HG03439 (cell line): Measurements from ENCODE around the gene KLHL25.
"Not testable (repeated sequence)": the region's sequence is repeated elsewhere in the genome, so short reads cannot be mapped to it uniquely, and the experiment has no call there.

Experiments
- ATAC-seq: cut with Tn5 transposase; IDR thresholded peaks from one replicate; pipeline ENCODE4 v1.9.1; 2021; ENCODE audit warnings: mild to moderate bottlenecking, moderate library complexity; ENCODE audit not compliant: unreplicated experiment

The KLHL25 gene, protein sequence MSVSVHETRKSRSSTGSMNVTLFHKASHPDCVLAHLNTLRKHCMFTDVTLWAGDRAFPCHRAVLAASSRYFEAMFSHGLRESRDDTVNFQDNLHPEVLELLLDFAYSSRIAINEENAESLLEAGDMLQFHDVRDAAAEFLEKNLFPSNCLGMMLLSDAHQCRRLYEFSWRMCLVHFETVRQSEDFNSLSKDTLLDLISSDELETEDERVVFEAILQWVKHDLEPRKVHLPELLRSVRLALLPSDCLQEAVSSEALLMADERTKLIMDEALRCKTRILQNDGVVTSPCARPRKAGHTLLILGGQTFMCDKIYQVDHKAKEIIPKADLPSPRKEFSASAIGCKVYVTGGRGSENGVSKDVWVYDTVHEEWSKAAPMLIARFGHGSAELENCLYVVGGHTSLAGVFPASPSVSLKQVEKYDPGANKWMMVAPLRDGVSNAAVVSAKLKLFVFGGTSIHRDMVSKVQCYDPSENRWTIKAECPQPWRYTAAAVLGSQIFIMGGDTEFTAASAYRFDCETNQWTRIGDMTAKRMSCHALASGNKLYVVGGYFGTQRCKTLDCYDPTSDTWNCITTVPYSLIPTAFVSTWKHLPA

DNA sequence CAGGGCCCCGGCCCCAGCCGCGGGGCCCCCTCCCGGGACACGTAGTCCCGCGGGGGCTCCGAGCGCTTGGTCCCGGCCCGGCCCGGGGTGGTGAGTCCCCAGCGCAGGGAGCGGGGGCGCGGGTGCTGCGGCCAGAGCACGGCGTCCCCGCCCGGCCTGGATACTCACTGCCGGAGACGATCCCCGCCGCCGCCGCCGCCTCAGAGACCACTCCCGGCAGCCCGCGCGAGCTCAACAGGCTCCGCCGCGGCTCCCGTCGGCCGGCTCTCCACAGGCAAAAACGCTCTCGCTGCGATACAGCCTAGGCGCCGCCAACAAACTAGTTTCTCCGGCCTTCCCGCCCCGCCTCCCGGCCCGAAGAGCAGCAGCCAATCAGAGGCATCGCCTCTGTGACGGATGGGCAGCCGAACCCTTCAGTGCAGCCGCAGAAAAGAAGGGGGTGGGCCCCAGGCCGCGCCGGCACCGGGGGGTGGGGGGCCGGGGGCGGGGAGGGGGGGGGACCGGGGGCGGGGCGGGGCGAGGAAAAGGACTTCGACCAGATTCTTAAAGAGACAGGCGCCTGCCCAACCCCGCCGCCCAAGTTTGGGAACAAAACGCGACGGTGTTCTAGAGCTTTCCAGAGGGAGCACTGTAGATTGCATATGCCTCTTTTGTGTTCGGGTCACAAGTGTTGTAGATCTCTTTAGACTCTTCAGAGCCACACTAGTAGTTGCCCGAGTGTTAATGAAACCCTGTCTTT lies at the start of gene KLHL25:
Gene KLHL25, minus strand, starts transcription at position 328 of the 739 bp plus-strand sequence. CDS start 25,115 bp downstream, outside the sequence.
- ATAC-seq, result peak; percentile 99

- no peak for ATAC-seq
These were observed 46.1 kb upstream of the KLHL25 start for GRCh38 chr15:85840802-85841152.

DNA sequence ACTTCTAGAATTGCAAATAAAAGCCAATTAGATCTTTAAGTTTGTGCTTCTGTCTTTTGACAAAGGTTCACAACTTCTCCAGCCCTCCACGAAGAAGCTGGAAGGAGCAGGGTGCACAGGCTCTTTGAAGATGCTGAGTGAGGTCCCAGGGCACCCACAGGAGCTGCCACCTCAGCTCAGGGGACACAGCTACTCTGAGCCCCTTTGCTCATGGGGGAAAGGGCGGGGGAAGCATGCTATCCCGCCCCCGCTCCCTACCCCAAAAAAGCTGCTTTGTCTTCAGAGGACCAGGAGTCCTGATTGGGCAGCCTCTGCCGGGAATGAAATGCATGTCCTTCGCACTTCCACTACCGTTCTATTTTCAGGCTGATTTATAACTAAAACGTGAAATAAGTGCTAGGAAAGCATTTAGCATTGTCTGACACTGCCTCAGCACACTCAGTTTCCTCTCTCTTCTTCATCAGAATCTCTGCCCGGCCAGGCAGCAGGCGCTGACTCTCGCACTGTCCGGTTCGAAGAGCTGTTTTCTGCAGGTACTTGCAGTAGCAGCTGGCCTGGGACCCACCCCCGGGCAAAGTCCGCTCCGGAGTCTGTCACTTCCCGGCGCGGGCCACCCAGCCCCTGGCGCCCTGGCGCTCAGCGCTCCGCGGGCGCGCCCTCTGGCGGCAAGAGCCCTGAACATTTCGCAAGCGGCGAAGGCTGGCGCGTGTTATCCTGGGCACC lies 45.5 kb upstream of the KLHL25 start:
- ATAC-seq, result peak; percentile 95

DNA sequence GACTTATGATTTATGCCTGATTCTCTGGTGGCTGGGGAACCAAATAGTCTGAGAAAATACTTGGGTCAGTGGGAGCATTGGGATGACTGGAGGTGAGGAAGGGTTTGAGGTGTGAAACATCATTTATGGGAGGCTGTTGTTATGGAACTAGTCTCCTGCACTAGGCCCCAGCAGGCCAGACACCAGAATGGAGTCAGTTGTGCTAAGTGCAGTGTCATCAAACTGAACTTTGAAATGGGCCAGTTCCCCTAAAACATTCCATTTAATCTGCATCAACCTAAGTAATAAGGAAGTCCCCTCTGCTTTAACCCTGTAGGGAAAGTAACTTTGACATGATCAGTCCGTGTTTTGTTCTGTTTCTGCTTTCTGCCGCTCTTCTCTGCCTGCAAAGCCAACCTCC lies 44.9 kb upstream of the KLHL25 start:
- no peak for ATAC-seq

DNA sequence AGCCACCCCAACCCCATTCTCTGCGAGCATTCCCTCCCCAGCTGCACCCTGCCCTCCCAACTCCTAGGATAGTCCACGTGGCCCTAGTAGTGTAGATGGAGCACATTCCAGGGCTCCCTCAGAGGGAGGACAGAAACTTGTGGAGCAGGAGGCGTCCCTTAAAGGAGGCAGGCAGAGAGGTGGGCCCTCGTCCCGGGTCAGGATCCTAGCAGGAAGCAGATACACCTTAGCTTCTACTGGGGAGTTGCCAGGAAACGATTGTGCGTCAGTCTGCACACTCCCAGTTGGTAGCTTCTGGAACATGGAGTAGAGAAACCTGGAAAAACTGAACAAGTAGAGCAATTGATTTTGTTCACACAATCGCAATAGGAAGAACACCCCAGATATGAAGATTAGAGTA lies 43.9 kb upstream of the KLHL25 start:
- ATAC-seq, result no peak

- ATAC-seq, result no peak
These were observed 43.2 kb upstream of the KLHL25 start for GRCh38 chr15:85837881-85838280.

DNA sequence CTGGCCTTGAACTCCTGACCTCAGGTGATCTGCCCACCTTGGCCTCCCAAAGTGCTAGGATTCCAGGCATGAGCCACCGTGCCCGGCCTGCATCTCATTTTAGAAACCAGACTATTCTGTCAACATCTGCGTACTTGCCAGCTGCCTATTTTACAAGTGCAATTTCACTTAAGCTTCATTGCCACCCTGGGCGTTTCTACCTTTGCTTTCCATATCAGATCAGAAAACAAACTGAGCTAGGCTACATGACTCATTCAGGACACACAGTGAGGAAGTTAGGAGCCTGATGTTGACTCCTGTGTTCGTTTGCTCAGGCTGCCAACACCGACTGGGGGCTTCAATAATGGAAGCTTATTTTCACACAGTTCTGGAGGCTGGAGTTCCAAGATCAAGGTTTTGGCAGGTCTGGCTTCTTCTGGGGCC lies 42.3 kb upstream of the KLHL25 start:
- ATAC-seq, result no peak

GRCh38 chr15:85834651-85835050 lies 39.9 kb upstream of the KLHL25 start:
- no peak for ATAC-seq

DNA sequence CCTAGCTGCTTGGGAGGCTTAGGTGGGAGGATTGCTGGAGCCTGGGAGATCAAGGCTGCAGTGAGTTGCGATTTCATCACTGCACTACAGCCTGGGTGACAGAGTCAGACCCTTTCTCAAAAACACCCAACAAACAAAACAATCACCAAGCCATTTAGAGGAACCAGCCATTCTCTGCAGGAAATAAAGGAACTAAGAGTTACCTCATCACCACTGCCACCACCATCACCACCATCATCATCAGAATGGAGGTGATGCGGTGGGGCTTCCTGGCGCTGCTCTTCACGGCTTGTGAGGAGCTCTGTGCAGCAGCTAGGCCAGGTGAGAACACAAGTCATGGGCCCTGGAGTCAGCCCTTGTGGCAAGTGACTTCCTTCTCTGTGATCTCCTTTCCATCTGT lies 37.7 kb upstream of the KLHL25 start:
- ATAC-seq, result no peak

- ATAC-seq, result no peak
These were observed 36.8 kb upstream of the KLHL25 start for GRCh38 chr15:85831415-85832113.

GRCh38 chr15:85829754-85830153 lies 35.0 kb upstream of the KLHL25 start:
- not testable (repeated sequence) for ATAC-seq

DNA sequence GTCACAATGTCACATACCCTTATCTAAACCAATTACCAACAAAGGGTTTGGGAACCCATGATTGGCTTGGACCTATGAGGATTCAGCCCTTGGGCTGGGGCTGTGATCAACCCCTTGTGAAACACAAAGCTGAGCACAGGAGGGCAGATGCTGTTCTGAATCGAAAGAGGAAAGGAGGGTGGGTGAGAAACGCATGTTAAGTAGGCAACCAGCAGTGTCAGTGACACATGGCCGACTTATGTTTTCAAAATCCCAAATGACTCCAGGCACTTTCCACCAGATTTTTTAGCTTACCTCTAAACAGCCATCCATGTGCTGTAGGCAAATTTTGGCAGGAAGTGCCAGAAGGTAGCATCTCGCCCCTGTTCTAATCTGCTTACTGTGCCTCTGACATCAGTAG lies 34.1 kb upstream of the KLHL25 start:
- ATAC-seq, result no peak

- ATAC-seq, result no peak
These were observed 33.4 kb upstream of the KLHL25 start for GRCh38 chr15:85828126-85828525.

DNA sequence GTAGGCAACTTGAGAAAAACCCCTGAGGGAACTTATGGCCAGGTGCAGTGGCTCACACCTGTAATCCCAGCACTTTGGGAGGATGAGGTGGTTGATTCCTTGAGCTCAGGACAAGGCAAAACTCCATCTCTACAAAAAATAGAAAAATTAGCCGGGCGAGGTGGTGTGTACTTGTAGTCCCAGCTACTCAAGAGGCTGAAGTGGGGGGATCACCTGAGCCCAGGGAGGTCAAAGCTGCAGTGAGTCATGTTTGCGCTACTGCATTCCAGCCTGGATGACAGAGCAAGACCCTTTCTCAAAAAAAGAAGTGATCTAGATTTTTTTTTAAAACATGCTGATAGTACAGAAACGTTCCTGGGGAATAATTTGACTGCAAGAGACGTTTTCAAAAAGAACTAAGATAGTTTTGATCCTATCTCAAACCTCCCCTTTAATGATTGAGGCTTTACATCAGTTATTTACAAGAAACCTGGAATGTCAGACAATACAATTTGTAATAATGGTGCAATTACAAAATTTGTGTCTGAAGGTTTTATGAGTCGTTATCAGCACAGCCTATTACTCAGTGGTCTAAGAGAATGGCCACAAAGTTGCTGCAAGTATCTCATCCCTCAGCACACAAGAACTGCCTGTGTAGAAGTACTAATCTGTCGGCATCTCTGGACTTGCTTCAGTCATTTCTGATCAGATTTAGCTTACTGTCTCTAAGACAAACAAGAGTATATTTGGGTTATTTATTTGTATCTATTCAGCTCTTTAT lies 32.2 kb upstream of the KLHL25 start:
- no peak for ATAC-seq

GRCh38 chr15:85825719-85826118 lies 31.0 kb upstream of the KLHL25 start:
- ATAC-seq, result no peak

DNA sequence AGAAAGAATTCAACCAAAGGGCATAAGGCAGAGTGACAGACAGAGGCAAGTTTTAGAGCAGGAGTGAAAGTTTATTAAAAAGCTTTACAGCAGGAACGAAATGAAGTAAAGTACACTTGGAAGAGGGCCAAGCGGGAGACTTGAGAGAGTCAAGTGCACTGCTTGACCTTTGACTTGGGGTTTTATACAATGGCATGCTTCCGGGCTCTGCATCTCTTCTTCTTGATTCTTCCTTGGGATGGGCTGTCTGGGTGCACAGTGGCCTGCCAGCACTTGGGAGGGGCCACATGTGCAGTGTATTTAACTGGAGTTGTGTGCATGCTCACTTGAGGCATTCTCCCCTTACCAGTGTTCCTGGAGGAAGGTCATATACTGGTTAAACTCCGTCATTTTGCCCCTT lies 30.4 kb upstream of the KLHL25 start:
- no peak for ATAC-seq

- no peak for ATAC-seq
These were observed 26.8 kb upstream of the KLHL25 start for GRCh38 chr15:85821545-85821944.

GRCh38 chr15:85819938-85820337 lies 25.2 kb upstream of the KLHL25 start:
- no peak for ATAC-seq

DNA sequence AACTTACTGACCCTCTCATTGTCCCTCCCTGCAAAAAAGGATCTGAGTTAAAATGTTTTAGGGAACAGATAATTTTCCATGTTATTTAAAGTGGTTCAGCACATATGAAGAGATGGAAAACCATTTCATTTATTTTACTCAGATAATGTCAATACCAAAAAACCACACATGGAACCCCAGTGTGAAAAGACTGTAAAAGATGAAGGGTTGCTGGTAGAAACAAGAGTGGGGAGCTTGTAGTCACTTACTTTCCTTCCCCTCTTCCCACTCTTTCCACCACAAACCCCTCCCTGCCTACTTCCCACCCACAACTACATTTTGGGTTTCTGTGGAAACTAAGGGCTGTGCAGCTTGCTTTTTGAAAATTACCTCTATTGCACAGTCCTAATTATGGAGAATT lies 18.5 kb upstream of the KLHL25 start:
- no peak for ATAC-seq

DNA sequence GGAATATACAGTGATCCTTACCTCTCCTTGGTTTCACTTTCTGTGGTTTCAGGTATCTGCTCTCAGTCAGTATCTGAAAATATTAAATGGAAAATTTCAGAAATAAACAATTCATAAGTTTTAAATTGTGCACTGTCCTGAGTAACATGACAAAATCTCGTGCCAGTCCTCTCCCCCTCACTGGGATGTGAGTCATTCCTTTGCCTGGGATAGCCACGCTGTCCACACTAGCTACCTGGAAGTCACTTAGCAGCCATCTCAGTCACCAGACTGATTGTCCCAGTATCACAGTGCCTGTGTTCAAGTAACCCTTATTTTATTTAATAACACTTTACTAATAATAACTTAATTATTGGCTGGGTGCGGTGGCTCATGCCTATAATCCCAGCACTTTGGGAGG lies 15.3 kb upstream of the KLHL25 start:
- no peak for ATAC-seq
